ENCODE measurements around the gene CDK19.

DNA sequence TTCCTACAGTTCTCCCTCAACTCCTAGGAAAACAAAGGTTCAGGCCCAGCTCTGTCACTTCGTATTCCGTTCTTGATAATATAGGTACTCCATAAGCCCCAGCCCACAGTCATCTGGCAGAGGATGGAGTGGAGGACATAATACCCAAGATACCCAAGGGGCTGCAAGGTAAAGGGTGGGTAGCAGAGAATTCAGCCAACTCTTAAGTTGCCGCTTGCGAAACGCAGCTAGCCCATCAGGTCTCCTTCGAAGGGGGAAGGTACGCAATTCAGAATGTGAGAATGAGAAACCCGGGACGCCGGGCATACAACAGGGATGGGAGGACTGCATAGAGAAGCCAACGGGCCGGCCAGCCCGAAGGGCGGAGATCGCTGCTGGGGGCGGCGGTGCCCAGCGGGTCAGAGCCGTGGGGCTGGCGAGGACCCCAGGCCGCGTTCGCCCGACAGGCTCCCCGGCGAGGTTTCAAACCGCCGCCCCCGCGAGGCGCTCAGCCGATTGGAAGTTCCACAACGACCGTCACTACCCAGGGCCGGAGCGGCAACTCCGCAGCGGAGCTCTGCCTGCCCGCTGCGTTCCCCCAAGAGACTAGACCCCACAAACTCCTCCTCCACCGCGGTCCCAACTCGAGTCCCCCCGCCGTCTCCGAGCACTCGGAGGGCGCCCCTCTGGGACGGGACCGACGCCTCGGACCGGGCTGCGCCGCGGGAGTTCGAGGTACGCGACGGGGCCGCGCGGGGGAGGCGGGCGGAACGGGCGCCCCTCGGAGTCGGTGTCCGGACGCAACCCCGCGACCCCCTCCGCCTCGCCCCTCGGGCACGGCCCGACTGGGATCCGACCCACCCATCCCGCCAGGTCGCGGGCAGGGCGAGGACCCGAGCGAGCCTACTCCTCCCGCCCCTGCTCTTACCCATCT is 911 bp downstream of the CDK19 start:
- TF ChIP-seq, protein P1, sequence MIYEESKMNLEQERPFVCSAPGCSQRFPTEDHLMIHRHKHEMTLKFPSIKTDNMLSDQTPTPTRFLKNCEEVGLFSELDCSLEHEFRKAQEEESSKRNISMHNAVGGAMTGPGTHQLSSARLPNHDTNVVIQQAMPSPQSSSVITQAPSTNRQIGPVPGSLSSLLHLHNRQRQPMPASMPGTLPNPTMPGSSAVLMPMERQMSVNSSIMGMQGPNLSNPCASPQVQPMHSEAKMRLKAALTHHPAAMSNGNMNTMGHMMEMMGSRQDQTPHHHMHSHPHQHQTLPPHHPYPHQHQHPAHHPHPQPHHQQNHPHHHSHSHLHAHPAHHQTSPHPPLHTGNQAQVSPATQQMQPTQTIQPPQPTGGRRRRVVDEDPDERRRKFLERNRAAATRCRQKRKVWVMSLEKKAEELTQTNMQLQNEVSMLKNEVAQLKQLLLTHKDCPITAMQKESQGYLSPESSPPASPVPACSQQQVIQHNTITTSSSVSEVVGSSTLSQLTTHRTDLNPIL (CRISPR knock-in tag; IDR thresholded peaks at IDR 0.05; ENCODE audit: low read depth) = no peak
- TF ChIP-seq TCF4 (CRISPR knock-in tag; IDR thresholded peaks at IDR 0.05; ENCODE audit: borderline replicate concordance) (no peak), RARB (CRISPR knock-in tag; IDR thresholded peaks at IDR 0.05) (no peak), BACH2 (CRISPR knock-in tag; IDR thresholded peaks at IDR 0.05; ENCODE audit: borderline replicate concordance) (no peak), ISL1 (CRISPR knock-in tag; IDR thresholded peaks at IDR 0.05) (no peak), ESRRG (CRISPR knock-in tag; IDR thresholded peaks at IDR 0.05) (no peak), ZC3H10 (CRISPR knock-in tag; IDR thresholded peaks at IDR 0.05) (no peak), ZNF565 (CRISPR knock-in tag; conservative IDR thresholded peaks at IDR 0.05; ENCODE audit: low read depth) (no peak)
